Measurements from ENCODE around the gene CCDC54.

- TF ChIP-seq CTCF (IDR thresholded peaks at IDR 0.05) (no peak), POLR2A (IDR thresholded peaks at IDR 0.05) (no peak)
Observed at GRCh38 chr3:107412376-107412775, 35.1 kb downstream of the CCDC54 start.
